Mononuclear cell (primary cell): ENCODE data around the gene ZNF791. TPM values are rescaled to one million over a fixed set of nuclear protein-coding genes. Genes with fewer than 3 reads are reported as not detected.
"Not testable (repeated sequence)": the region's sequence is repeated elsewhere in the genome, so short reads cannot be mapped to it uniquely, and the experiment has no call there.

Source experiments
- H3K27me3 ChIP-seq: 2 replicates; pipeline ENCODE4 v1.6.0; 2011; ENCODE audit warnings: low read length, control low read depth; ENCODE audit not compliant: insufficient read depth
- H3K4me1 ChIP-seq: 2 replicates; pipeline ENCODE4 v1.5.1; 2011; ENCODE audit warnings: mild to moderate bottlenecking, low read length, control low read depth; ENCODE audit not compliant: insufficient read depth
- H3K4me3 ChIP-seq: 2 replicates; pipeline ENCODE4 v1.5.1; 2011; ENCODE audit warnings: mild to moderate bottlenecking, low read length, moderate library complexity
- H3K9me3 ChIP-seq: 2 replicates; pipeline ENCODE4 v1.5.1; 2011; ENCODE audit warnings: low read depth, mild to moderate bottlenecking, control low read depth, low read length
- total RNA-seq: library from RNA; depleted of rRNA; stranded (reverse); fragments of >200 nt; gene quantifications from one replicate; pipeline ENCODE4 v1.2.3, GENCODE V29; 2012

Gene ZNF791
- total RNA-seq, result 52.8 TPM

DNA sequence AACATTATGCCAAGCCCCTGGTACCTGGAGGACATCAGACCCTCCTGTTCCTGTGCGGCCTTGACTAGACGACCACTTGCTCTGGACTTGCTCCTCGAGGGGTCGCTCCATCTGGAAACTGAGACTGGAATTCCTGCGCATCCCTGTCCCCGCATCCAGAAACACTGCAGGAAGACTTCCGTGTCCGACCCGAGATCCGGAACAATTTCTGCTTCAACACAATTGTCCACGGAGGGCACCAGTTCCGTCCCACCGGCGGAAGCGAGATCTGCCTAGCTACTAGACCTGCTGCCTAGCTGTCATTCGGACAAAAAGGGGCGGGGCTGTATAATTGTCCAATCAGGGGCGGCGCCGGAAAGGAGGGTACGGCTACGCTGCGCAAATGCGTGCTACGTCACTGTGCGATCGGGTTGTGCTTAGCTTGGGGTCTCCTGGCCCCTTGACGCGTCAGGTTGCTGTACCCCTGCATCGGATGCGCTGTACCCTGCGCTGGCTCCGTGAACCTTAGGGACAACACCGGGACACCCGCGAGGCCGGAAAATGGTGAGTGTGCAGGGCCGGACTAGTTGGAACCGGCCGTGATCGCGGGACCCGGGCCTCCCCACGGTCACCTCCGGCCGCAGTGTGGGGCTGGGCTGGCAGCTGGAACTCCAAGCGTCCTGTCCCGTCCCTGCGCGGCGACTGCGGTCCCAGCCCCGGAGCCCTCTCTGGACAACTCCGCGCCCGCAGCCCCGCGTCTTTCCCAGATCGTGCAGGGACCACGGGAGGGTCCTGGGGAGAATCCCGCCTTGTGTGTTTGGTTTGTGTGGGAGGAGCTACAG, at the start of gene ZNF791, which contains the start of gene ZNF490:
TSS of gene ZNF791 (plus strand) at position 381 of the 821 bp plus-strand sequence. CDS start at position 541, 160 bp downstream.
TSS of gene ZNF490 (minus strand) at position 274 of the 821 bp plus-strand sequence. CDS start at position 141, 133 bp downstream.
- Histone ChIP-seq H3K9me3 (no peaks in the 10 kb centered on the region), H3K4me3 (peak within 1 kb of the TSS; percentile 96), H3K27me3 (no peaks in the 10 kb centered on the region), H3K4me1 (peaks cover 66% of the 10 kb centered on the region)

DNA sequence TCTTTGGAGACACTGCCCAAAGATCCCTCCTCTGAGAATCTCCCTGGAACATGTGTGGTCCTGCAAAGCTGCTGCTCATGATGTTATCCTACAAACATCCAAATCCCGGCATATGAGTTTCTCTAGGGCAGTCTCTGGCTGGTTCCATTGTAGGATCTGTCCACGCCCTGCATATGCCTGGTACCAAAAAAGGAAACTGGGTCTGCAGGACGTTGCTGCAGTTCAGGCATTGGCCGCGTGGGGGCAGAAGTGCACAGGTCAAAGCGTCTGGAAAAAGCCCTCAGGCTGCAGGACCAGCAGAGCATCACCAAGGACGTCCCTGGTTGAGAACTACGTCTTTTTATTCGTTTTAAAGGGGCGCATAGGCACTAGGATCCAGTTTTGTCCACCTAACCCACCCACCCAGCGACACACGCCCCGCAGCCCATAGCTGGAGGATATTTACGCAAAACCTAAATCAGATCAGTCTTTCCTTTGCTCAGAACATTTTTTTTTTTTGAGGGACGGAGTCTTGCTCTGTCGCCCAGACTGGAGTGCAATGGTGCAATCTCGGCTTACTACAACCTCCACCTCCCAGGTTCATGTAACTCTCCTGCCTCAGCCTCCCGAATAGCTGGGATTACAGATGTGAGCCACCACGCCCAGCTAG, 46.6 kb upstream of the ZNF791 start:
- no peaks in the 10 kb centered on the region for H3K9me3 ChIP-seq
- H3K4me1 ChIP-seq, result no peaks in the 10 kb centered on the region
- no peak overlapping the region for H3K4me3 ChIP-seq
- H3K27me3 ChIP-seq, result no peaks in the 10 kb centered on the region

DNA sequence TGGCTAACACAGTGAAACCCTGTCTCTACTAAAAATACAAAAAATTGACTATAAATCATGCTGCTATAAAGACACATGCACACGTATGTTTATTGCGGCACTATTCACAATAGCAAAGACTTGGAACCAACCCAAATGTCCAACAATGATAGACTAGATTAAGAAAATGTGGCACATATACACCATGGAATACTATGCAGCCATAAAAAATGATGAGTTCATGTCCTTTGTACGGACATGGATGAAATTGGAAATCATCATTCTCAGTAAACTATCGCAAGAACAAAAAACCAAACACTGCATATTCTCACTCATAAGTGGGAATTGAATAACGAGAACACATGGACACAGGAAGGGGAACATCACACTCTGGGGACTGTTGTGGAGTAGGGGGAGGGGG, 44.3 kb upstream of the ZNF791 start:
- H3K4me1 ChIP-seq, H3K9me3 ChIP-seq, H3K4me3 ChIP-seq, H3K27me3 ChIP-seq: not testable (repeated sequence)

DNA sequence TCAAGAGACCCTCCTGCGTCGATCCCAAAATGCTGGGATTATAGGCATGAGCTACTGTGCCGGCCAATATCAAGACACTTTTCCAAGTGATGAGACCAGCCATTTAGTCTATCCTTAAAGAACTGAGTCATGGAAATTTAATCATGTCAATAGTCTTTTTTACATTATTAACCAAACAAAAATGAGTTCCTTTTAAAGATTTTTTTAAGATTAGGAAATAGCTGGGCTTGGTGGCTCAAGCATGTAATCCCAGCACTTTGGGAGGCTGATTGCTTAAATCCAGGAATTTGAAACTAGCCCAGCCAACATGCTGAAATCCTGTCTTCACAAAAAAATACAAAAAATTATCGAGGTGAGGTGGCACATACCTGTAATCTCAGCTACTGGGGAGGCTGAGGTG, 42.8 kb upstream of the ZNF791 start:
- Histone ChIP-seq H3K9me3 (no peaks in the 10 kb centered on the region), H3K4me1 (no peaks in the 10 kb centered on the region), H3K4me3 (no peak overlapping the region), H3K27me3 (no peaks in the 10 kb centered on the region)

- H3K4me3 ChIP-seq, result no peak overlapping the region
Observed at GRCh38 chr19:12574036-12574435, 36.7 kb upstream of the ZNF791 start.

DNA sequence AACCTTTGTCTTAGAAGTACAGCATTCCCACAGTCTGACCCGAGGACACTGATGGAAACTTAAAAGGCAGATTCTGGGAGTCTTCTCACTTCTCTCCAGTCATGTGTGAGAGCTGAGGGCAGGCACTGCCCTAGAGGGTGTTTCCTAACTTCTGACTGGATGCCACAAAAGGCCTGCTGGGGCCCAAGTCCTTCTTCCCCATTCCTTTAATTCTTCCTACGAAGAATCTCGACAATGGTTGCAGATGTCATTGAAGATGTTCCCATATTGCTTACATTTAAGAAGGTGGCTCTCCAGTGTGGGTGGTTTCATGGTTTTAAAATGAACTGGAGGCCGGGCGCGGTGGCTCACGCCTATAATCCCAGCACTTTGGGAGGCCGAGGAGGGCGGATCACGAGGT, 32.1 kb upstream of the ZNF791 start:
- no peaks in the 10 kb centered on the region for H3K27me3 ChIP-seq
- H3K9me3 ChIP-seq, result peaks cover 17% of the 10 kb centered on the region
- no peak overlapping the region for H3K4me3 ChIP-seq
- H3K4me1 ChIP-seq, result peaks cover 14% of the 10 kb centered on the region

More at GRCh38 chr19:12574036-12574435, 36.7 kb upstream of the ZNF791 start:
- no peaks in the 10 kb centered on the region for H3K27me3 ChIP-seq
- peaks cover 14% of the 10 kb centered on the region for H3K4me1 ChIP-seq
- H3K9me3 ChIP-seq, result no peaks in the 10 kb centered on the region

DNA sequence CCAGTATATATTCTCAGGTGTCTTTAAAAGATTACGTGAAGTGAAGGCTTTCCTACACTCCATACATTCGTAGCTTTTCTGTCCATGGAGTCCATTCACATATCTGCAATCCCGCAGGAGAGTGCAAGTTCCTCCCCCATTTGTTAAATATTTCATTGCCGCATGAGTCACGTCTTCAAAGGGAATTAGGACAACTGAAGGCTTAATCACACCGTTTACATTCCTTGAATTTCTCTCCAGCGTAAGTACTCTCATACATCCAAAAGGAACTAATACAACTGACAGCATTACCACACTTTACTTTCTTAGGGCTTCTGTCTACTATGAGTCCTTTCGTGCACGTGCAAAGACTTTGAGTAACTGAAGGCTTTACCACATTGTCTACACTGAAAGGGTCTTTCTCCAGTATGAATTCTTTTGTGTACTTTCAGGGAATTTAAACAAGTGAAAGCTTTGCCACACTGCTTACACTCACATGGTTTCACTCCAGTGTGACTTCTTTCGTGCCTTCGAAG, 30.5 kb upstream of the ZNF791 start:
- no peaks in the 10 kb centered on the region for H3K4me1 ChIP-seq
- no peak overlapping the region for H3K4me3 ChIP-seq
- H3K9me3 ChIP-seq, result peaks cover 17% of the 10 kb centered on the region
- H3K27me3 ChIP-seq, result no peaks in the 10 kb centered on the region

GRCh38 chr19:12581100-12581499, 29.6 kb upstream of the ZNF791 start:
- Histone ChIP-seq H3K4me3 (no peak overlapping the region), H3K27me3 (no peaks in the 10 kb centered on the region), H3K9me3 (peaks cover 17% of the 10 kb centered on the region), H3K4me1 (no peaks in the 10 kb centered on the region)

GRCh38 chr19:12596485-12596884, 14.2 kb upstream of the ZNF791 start:
- Histone ChIP-seq H3K4me1 (no peaks in the 10 kb centered on the region), H3K9me3 (no peaks in the 10 kb centered on the region), H3K27me3 (no peaks in the 10 kb centered on the region), H3K4me3 (no peak overlapping the region)

DNA sequence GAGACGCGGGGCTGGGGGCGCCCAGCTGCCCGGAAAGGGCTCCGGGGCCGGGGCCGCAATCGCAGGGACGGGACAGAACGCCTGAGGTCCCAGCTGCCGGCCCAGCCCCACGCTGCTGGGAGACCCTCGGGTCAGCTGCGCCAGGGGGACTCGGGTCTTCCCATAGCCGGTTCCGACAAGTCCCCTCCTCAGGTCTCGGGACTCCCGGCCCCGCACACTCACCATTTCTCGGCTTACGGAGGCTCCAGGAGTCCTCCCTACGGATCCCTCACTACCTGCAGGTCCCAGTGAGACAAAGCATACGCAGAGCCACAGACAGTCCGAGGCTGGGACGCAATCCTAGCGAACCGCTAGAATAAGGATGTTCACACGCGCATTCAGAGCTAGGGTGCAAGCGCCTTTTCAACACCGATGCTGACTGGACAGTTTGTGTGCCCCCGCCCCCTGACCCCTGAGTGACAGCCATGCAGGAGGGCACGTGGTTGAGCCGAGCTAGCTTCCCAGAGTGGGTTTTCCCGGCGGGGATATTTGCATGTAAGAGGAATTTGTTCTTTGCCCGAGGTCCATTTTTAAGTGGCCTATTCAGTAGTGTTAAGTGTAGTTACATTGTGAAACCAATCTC, 13.7 kb upstream of the ZNF791 start:
- H3K9me3 ChIP-seq, result no peaks in the 10 kb centered on the region
- H3K27me3 ChIP-seq, result no peaks in the 10 kb centered on the region
- H3K4me3 ChIP-seq, result no peak overlapping the region
- no peaks in the 10 kb centered on the region for H3K4me1 ChIP-seq

- no peaks in the 10 kb centered on the region for H3K9me3 ChIP-seq
- H3K4me1 ChIP-seq, result no peaks in the 10 kb centered on the region
- H3K4me3 ChIP-seq, result no peak overlapping the region
- no peaks in the 10 kb centered on the region for H3K27me3 ChIP-seq
Observed at GRCh38 chr19:12597594-12597993, 13.1 kb upstream of the ZNF791 start.

GRCh38 chr19:12603714-12604113, 7.0 kb upstream of the ZNF791 start:
- H3K4me1 ChIP-seq, result peaks cover 21% of the 10 kb centered on the region
- no peaks in the 10 kb centered on the region for H3K27me3 ChIP-seq
- H3K9me3 ChIP-seq, result no peaks in the 10 kb centered on the region
- H3K4me3 ChIP-seq, result no peak overlapping the region

- Histone ChIP-seq H3K9me3 (no peaks in the 10 kb centered on the region), H3K4me3 (no peak overlapping the region), H3K4me1 (peaks cover 41% of the 10 kb centered on the region), H3K27me3 (no peaks in the 10 kb centered on the region)
Observed at GRCh38 chr19:12606796-12607195, 3.9 kb upstream of the ZNF791 start.

- Histone ChIP-seq H3K9me3 (no peaks in the 10 kb centered on the region), H3K4me1 (peaks cover 49% of the 10 kb centered on the region), H3K4me3 (no peak overlapping the region), H3K27me3 (no peaks in the 10 kb centered on the region)
Observed at GRCh38 chr19:12607631-12608030, 3.1 kb upstream of the ZNF791 start.

GRCh38 chr19:12611361-12611699, 610 bp downstream of the ZNF791 start:
- peak overlapping the region; percentile 96 for H3K4me3 ChIP-seq
- no peaks in the 10 kb centered on the region for H3K27me3 ChIP-seq
- no peaks in the 10 kb centered on the region for H3K9me3 ChIP-seq
- peaks cover 70% of the 10 kb centered on the region for H3K4me1 ChIP-seq
